ENCODE results near the gene SCAI.
"Not testable (repeated sequence)": the region's sequence is repeated elsewhere in the genome, so short reads cannot be mapped to it uniquely, and the experiment has no call there.

Gene SCAI

DNA sequence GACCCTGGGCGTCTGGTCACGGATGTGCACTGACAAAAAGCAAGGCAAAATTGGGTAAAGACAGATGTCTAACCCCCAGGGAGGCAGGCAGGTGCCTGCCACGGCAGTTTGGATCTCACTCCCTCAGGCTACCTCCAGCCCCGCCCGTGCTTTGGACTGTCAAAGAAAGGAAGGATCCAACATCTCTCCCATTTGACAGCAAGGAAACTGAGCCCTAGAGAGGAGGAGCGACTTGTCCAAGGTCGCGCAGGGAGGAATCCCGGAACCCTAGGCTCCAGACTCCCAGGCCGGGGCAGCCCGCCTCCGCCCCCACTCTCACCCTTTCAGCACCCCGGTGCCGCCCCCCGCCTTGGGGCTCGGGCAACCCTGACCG is 202.8 kb downstream of the SCAI start:
- TF ChIP-seq, protein P1, sequence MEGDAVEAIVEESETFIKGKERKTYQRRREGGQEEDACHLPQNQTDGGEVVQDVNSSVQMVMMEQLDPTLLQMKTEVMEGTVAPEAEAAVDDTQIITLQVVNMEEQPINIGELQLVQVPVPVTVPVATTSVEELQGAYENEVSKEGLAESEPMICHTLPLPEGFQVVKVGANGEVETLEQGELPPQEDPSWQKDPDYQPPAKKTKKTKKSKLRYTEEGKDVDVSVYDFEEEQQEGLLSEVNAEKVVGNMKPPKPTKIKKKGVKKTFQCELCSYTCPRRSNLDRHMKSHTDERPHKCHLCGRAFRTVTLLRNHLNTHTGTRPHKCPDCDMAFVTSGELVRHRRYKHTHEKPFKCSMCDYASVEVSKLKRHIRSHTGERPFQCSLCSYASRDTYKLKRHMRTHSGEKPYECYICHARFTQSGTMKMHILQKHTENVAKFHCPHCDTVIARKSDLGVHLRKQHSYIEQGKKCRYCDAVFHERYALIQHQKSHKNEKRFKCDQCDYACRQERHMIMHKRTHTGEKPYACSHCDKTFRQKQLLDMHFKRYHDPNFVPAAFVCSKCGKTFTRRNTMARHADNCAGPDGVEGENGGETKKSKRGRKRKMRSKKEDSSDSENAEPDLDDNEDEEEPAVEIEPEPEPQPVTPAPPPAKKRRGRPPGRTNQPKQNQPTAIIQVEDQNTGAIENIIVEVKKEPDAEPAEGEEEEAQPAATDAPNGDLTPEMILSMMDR (conservative IDR thresholded peaks at IDR 0.05; ENCODE audit: low read length), result no peak
- H3K4me3 ChIP-seq (ENCODE audit: low read length), result peak overlapping the region; percentile 84
- no peak for DNase-seq (ENCODE audit: low read depth)

- peak overlapping the region; percentile 84 for H3K4me3 ChIP-seq (ENCODE audit: low read length)
- TF ChIP-seq, protein P1 (conservative IDR thresholded peaks at IDR 0.05; ENCODE audit: low read length), result no peak
- no peak for DNase-seq (ENCODE audit: low read depth)
Observed at GRCh38 chr9:124939944-124940343, 203.4 kb downstream of the SCAI start.

GRCh38 chr9:124934290-124934689 is 209.0 kb downstream of the SCAI start:
- no peak overlapping the region for H3K4me3 ChIP-seq (ENCODE audit: low read length)
- DNase-seq (ENCODE audit: low read depth), result peak; percentile 70
- TF ChIP-seq, protein P1 (conservative IDR thresholded peaks at IDR 0.05; ENCODE audit: low read length), result no peak

- DNase-seq (ENCODE audit: low read depth), result no peak
- TF ChIP-seq, protein P1 (conservative IDR thresholded peaks at IDR 0.05; ENCODE audit: low read length), result no peak
- H3K4me3 ChIP-seq (ENCODE audit: low read length), result no peak overlapping the region
Observed at GRCh38 chr9:124932333-124932732, 211.0 kb downstream of the SCAI start.

DNA sequence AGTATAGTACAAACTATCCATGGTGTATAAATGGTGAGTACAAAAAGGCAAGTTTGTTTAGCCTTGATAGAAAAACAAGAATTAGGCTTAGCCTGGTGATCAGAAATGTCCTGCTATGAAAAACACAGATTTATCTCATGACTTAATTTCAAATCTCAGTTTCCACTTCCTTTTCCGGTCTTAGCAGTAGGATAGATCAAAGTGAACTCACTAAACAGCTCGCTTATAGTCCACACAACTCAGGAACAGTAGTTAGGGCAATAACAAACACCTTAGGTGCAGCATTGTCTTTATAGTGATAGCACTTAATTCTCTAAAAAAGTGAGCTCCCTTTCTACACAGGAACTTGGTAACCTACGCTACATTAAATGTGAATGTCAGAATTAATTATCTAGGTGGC is 213.9 kb downstream of the SCAI start:
- TF ChIP-seq, protein P1 (conservative IDR thresholded peaks at IDR 0.05; ENCODE audit: low read length), result no peak
- no peak for DNase-seq (ENCODE audit: low read depth)

DNA sequence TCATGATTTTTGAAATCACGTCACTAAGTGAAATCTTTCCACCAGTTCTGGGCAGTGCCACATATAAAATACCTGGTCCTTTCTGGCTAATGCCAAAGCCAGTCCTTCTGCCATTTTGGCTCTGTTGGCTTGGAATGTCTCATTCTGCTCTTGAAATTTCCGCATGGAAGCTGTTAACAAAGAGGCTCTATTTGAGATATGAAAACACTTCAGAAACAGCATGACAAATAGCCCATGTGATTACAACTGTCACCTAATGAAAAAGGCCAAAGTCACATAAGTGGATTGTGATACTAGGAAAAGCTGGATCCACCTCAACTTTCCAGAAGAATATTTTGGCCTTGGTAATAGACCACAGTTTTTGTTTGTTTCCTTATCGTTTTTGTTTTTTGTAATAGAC is 215.2 kb downstream of the SCAI start:
- TF ChIP-seq, protein P1 (conservative IDR thresholded peaks at IDR 0.05; ENCODE audit: low read length), result no peak
- no peak overlapping the region for H3K4me3 ChIP-seq (ENCODE audit: low read length)
- no peak for DNase-seq (ENCODE audit: low read depth)

More for the DNA sequence above, 213.9 kb downstream of the SCAI start:
- no peak overlapping the region for H3K4me3 ChIP-seq (ENCODE audit: low read length)

- not testable (repeated sequence) for DNase-seq (ENCODE audit: low read depth); H3K4me3 ChIP-seq (ENCODE audit: low read length)
Observed at GRCh38 chr9:124920394-124920793, 222.9 kb downstream of the SCAI start.
